CD4-positive, CD25-positive, alpha-beta regulatory T cell (primary cell): ENCODE results near the gene PCED1B. TPM values are rescaled to one million over a fixed set of nuclear protein-coding genes. Genes with fewer than 3 reads are reported as not detected.
A peak's percentile ranks its signal among the peaks of the same experiment; 100 is the strongest.
"Not testable (repeated sequence)": the region's sequence is repeated elsewhere in the genome, so short reads cannot be mapped to it uniquely, and the experiment has no call there.

Experiments used
- ATAC-seq, 2 donors: fragments of 150-1000 bp; cut with Tn5 transposase; one replicate each; pipeline ENCODE4 v1.10.0; 2021; ENCODE audit warnings: low read depth in 2 of 2, moderate number of reproducible peaks in 2 of 2, moderate library complexity in 1 of 2
- DNase-seq, 3 donors: peaks; one replicate each; pipeline versions ENCODE4 v3.0.0 to v3.0.0-alpha.2; 2012 to 2022; ENCODE audit warnings: mixed read lengths in 1 of 3
- H3K27ac ChIP-seq: one replicate; pipeline ENCODE4 v1.7.0; 2013; ENCODE audit warnings: mild to moderate bottlenecking, low read length; ENCODE audit not compliant: insufficient read depth, poor library complexity, severe bottlenecking
- H3K27me3 ChIP-seq: one replicate; pipeline ENCODE4 v1.7.0; 2013; ENCODE audit warnings: low read length; ENCODE audit not compliant: control insufficient read depth, insufficient read depth
- H3K36me3 ChIP-seq: one replicate; pipeline ENCODE4 v1.7.0; 2013; ENCODE audit warnings: mild to moderate bottlenecking, low read length, moderate library complexity; ENCODE audit not compliant: control insufficient read depth, insufficient read depth
- H3K4me1 ChIP-seq: 2 replicates; pipeline ENCODE4 v1.7.0; 2013; ENCODE audit warnings: mild to moderate bottlenecking, low read length; ENCODE audit not compliant: insufficient read depth, control insufficient read depth, poor library complexity, severe bottlenecking
- H3K4me3 ChIP-seq: one replicate; pipeline ENCODE4 v1.7.0; 2013; ENCODE audit warnings: low read depth, mild to moderate bottlenecking, low read length, moderate library complexity
- H3K9me3 ChIP-seq, 2 experiments: 1 replicate in 1 of 2; 2 replicates in 1 of 2; pipeline ENCODE4 v1.7.0; 2013; ENCODE audit warnings: low read length in 2 of 2, mild to moderate bottlenecking in 1 of 2, moderate library complexity in 1 of 2; ENCODE audit not compliant: control insufficient read depth in 2 of 2
- H3K27ac Mint-ChIP-seq, 3 donors: one replicate each; pipeline ENCODE4 v1.8.0; 2020 to 2022; ENCODE audit warnings: mild to moderate bottlenecking in 3 of 3, mixed read lengths in 3 of 3, moderate library complexity in 2 of 3
- H3K27me3 Mint-ChIP-seq: one replicate; pipeline ENCODE4 v1.8.0; 2022; ENCODE audit warnings: mild to moderate bottlenecking, mixed read lengths
- H3K36me3 Mint-ChIP-seq: one replicate; pipeline ENCODE4 v1.8.0; 2020; ENCODE audit warnings: mixed read lengths
- H3K4me1 Mint-ChIP-seq, 4 donors: one replicate each; pipeline ENCODE4 v1.8.0; 2020 to 2022; ENCODE audit warnings: mixed read lengths in 4 of 4, mild to moderate bottlenecking in 1 of 4
- H3K4me3 Mint-ChIP-seq, 4 donors: one replicate each; pipeline ENCODE4 v1.8.0; 2020 to 2022; ENCODE audit warnings: mild to moderate bottlenecking in 4 of 4, mixed read lengths in 4 of 4, moderate library complexity in 3 of 4
- H3K9me3 Mint-ChIP-seq, 7 donors: one replicate each; pipeline ENCODE4 v1.8.0; 2020 to 2022; ENCODE audit warnings: mixed read lengths in 7 of 7, mild to moderate bottlenecking in 3 of 7, moderate library complexity in 2 of 7
- polyA plus RNA-seq, 4 donors: library from polyadenylated mRNA; unstranded; fragments of 300-500 nt; fragmentation: Illumina TruSeq; gene quantifications; one replicate each; pipeline ENCODE4 v1.2.3, GENCODE V29; 2021
- total RNA-seq: library from RNA; stranded (reverse); gene quantifications from one replicate; pipeline ENCODE4 v1.2.3, GENCODE V29; 2022

PCED1B gene
- total and polyA plus RNA-seq, 5 donors from 2014 or later, result 56.7 to 74.5 (median 64.9) TPM

DNA sequence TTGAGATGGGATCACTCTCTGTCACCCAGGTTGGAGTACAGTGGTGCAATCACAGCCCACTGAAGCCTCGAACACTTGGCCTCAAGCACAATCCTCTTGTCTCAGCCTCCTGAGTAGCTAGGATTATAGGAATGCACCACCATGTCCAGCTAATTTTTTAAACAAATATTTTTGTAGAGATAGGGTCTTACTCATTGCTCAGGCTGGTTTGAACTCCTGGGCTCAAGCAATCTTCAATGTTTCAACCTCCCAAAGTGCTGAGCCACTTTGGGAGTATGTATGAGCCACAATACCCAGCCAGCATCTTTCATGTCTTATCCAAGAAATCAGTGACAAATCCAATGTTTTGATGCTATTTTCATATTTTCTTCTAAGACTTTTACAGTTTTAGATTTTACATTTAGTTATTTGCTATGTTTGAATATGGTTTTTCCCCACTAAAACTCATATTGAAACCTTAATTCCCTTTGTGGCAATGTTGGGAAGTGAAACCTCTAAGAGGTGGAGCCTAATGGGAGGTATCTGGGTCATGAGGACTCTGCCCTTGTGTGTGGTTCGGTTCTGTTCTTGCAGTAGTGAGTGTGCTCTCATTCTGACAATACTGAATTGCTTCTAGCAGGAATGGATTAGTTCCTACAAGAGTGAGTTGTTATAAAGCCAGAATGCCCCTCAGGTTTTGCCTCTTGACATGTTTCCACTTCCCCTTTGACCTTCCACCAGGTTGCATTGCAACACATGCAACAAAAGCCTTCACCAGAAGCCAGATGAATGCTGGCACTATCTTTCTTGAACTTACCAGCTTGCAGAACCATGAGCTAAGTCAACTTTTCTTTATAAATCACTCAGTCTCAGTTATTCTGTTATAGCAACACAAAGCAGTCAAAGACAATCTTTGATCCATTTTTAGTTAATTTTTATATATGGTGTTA lies 81.2 kb downstream of the PCED1B start:
- Mint-ChIP-seq H3K27ac (no peak overlapping the region), H3K4me1 (peaks cover 17 to 39% (median 38%) of the 10 kb centered on the region in 4 donors), H3K9me3 (peaks cover 0 to 16% (median 3%) of the 10 kb centered on the region in 7 donors), H3K4me3 (no peak overlapping the region), H3K36me3 (peaks cover 41% of the 10 kb centered on the region), H3K27me3 (no peaks in the 10 kb centered on the region)
- Histone ChIP-seq H3K4me3 (no peak overlapping the region), H3K27ac (no peak overlapping the region), H3K4me1 (peaks cover 9% of the 10 kb centered on the region), H3K27me3 (no peaks in the 10 kb centered on the region), H3K36me3 (peaks cover 20% of the 10 kb centered on the region), H3K9me3 (no peaks in the 10 kb centered on the region)
- ATAC-seq (no peak), DNase-seq (no peak)

DNA sequence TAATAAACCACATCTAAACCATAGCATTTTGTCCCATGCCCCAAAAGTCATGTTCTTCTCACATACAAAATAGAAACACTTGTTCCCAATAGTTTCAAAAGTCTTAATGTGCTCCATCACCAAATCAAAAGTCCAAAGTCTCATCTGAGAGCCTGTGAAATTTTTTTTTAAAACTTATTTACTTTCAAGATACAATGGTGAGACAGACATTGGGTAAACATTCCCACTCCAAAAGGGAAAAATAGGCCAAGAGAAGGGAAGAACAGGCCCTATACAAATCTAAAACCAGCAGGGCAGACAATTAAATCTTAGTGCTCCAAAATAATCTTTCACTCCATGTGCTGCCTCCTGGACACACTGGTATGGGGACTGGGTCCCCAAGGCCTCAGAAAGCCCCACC lies 84.7 kb downstream of the PCED1B start:
- H3K9me3 ChIP-seq, result no peaks in the 10 kb centered on the region
- H3K4me1 Mint-ChIP-seq, result peaks cover 21 to 32% (median 24%) of the 10 kb centered on the region in 4 donors
- H3K27me3 Mint-ChIP-seq, result no peaks in the 10 kb centered on the region
- peaks cover 59% of the 10 kb centered on the region for H3K36me3 Mint-ChIP-seq
- ATAC-seq (no peak), DNase-seq (no peak)
- H3K27ac ChIP-seq, result no peak overlapping the region
- no peaks in the 10 kb centered on the region for H3K4me1 ChIP-seq
- peak overlapping the region in 2 of 3 donors; percentile 18 to 34 for H3K27ac Mint-ChIP-seq
- H3K27me3 ChIP-seq, result no peaks in the 10 kb centered on the region
- no peak overlapping the region for H3K4me3 ChIP-seq
- peaks cover 2 to 16% (median 3%) of the 10 kb centered on the region in 7 donors for H3K9me3 Mint-ChIP-seq
- H3K36me3 ChIP-seq, result peaks cover 23% of the 10 kb centered on the region
- H3K4me3 Mint-ChIP-seq, result no peak overlapping the region

DNA sequence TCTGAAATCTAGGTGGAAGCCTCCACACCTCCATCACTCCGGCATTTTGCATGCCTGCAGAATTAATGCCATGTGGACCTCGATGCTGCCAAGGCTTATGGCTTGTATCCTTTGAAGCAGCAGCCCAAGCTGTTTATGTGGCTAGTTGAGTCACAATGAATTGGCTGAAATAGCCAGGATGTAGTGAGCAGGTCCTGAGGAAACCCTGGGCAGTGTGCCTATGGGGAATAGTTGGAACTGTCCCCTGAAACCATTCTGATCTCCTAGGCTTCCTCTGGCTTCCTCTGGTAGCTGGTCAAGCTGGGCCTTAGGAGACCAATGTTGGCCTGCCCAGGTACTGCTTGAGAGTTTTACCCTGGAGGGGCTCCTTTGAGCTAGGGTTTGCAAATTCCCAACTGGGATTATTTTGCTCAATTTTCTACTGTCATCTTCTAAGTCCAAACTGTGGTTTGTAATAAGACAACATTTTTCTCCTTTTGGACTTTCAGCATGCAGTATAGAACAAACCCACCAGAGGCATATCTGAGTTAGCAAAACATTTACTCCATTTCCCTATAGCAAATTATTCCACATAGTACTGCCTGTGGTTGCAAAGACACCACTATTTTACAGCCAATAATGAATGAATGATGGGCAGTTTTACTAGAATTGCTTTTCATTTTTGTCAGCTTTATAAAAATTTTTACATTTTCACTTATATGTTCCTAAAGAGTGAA lies 85.5 kb downstream of the PCED1B start:
- Mint-ChIP-seq H3K27ac (peak overlapping the region in 1 of 3 donors; percentile 34), H3K9me3 (peaks cover 0 to 8% (median 2%) of the 10 kb centered on the region in 7 donors), H3K36me3 (peaks cover 53% of the 10 kb centered on the region), H3K27me3 (no peaks in the 10 kb centered on the region), H3K4me1 (peaks cover 16 to 31% (median 25%) of the 10 kb centered on the region in 4 donors), H3K4me3 (no peak overlapping the region)
- DNase-seq, result no peak
- Histone ChIP-seq H3K9me3 (no peaks in the 10 kb centered on the region), H3K27me3 (no peaks in the 10 kb centered on the region), H3K4me3 (no peak overlapping the region), H3K4me1 (no peaks in the 10 kb centered on the region), H3K36me3 (peaks cover 23% of the 10 kb centered on the region), H3K27ac (no peak overlapping the region)
- no peak for ATAC-seq

DNA sequence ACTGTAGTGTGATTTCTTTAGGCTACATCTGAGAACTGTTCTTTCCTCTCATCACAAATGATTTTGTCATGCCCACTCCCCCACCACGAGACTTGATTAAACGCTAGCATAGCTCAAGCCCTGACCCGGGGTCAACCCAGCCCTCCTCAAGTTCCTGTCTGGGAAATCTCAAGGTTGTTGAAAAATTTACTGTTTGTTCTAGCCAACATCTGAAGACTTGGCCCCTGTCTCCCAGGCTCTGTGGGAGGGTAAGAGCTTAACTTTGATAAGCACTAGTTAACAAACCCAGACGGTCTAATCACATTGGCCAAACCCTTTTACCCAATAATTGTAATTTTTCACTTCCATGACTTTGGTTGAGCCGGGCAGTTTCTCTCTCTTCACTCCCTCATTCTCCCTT lies 86.5 kb downstream of the PCED1B start:
- H3K4me3 ChIP-seq, result no peak overlapping the region
- Mint-ChIP-seq H3K9me3 (peaks cover 2 to 12% (median 4%) of the 10 kb centered on the region in 7 donors), H3K4me1 (peaks cover 18 to 33% (median 27%) of the 10 kb centered on the region in 4 donors), H3K27me3 (no peaks in the 10 kb centered on the region), H3K36me3 (peaks cover 53% of the 10 kb centered on the region), H3K4me3 (no peak overlapping the region), H3K27ac (peak overlapping the region in 1 of 3 donors; percentile 9)
- H3K27ac ChIP-seq, result no peak overlapping the region
- H3K4me1 ChIP-seq, result no peaks in the 10 kb centered on the region
- no peak for DNase-seq
- H3K27me3 ChIP-seq, result no peaks in the 10 kb centered on the region
- no peaks in the 10 kb centered on the region for H3K9me3 ChIP-seq
- H3K36me3 ChIP-seq, result peaks cover 25% of the 10 kb centered on the region
- ATAC-seq, result no peak

GRCh38 chr12:47166365-47166764 lies 86.9 kb downstream of the PCED1B start:
- ATAC-seq, result no peak
- no peak overlapping the region for H3K27ac Mint-ChIP-seq
- peaks cover 51% of the 10 kb centered on the region for H3K36me3 Mint-ChIP-seq
- no peaks in the 10 kb centered on the region for H3K27me3 Mint-ChIP-seq
- peaks cover 19 to 33% (median 27%) of the 10 kb centered on the region in 4 donors for H3K4me1 Mint-ChIP-seq
- Histone ChIP-seq H3K27ac (no peak overlapping the region), H3K27me3 (no peaks in the 10 kb centered on the region), H3K4me3 (no peak overlapping the region), H3K4me1 (no peaks in the 10 kb centered on the region), H3K36me3 (peaks cover 25% of the 10 kb centered on the region), H3K9me3 (no peaks in the 10 kb centered on the region)
- no peak for DNase-seq
- peaks cover 2 to 13% (median 4%) of the 10 kb centered on the region in 7 donors for H3K9me3 Mint-ChIP-seq
- no peak overlapping the region for H3K4me3 Mint-ChIP-seq

- H3K4me3 Mint-ChIP-seq, H3K9me3 ChIP-seq, H3K27me3 Mint-ChIP-seq, H3K27ac ChIP-seq, H3K4me3 ChIP-seq, ATAC-seq, H3K27ac Mint-ChIP-seq, DNase-seq, H3K4me1 ChIP-seq, H3K27me3 ChIP-seq: not testable (repeated sequence)
- H3K36me3 Mint-ChIP-seq, result peaks cover 51% of the 10 kb centered on the region
- peaks cover 17 to 36% (median 25%) of the 10 kb centered on the region in 4 donors for H3K4me1 Mint-ChIP-seq
- peaks cover 2 to 14% (median 4%) of the 10 kb centered on the region in 7 donors for H3K9me3 Mint-ChIP-seq
- H3K36me3 ChIP-seq, result peaks cover 16% of the 10 kb centered on the region
Measured at GRCh38 chr12:47170281-47170680, 90.9 kb downstream of the PCED1B start.

- H3K36me3 ChIP-seq, result peaks cover 16% of the 10 kb centered on the region
- no peaks in the 10 kb centered on the region for H3K9me3 ChIP-seq
- H3K4me1 ChIP-seq, result no peaks in the 10 kb centered on the region
- no peak overlapping the region for H3K4me3 ChIP-seq
- DNase-seq, result no peak
- H3K4me1 Mint-ChIP-seq, result peaks cover 15 to 35% (median 24%) of the 10 kb centered on the region in 4 donors
- no peak overlapping the region for H3K27ac ChIP-seq
- no peak overlapping the region for H3K4me3 Mint-ChIP-seq
- no peaks in the 10 kb centered on the region for H3K27me3 Mint-ChIP-seq
- H3K36me3 Mint-ChIP-seq, result peaks cover 39% of the 10 kb centered on the region
- ATAC-seq, result no peak
- H3K27ac Mint-ChIP-seq, result peak overlapping the region in 1 of 3 donors; percentile 35
- H3K9me3 Mint-ChIP-seq, result peaks cover 0 to 4% (median 0%) of the 10 kb centered on the region in 7 donors
- no peaks in the 10 kb centered on the region for H3K27me3 ChIP-seq
Measured at GRCh38 chr12:47178014-47178413, 98.6 kb downstream of the PCED1B start.
